SU-DHL-6 (cell line): ENCODE results near the gene TRPV5.

Experiments used
- H2AFZ ChIP-seq: fragments of 200-600 bp; sonication (generic); 2 replicates; pipeline ENCODE4 v1.6.1; 2014; ENCODE audit warnings: low read depth, mild to moderate bottlenecking, moderate library complexity, mixed read lengths, antibody characterized with exemption, low read length; ENCODE audit not compliant: severe bottlenecking
- H3F3A ChIP-seq: fragments of 200-600 bp; shearing (Covaris generic); 2 replicates; pipeline ENCODE4 v1.6.0; 2016; ENCODE audit warnings: antibody characterized with exemption, mild to moderate bottlenecking; ENCODE audit not compliant: insufficient read depth
- H3K27ac ChIP-seq: fragments of 200-600 bp; sonication (generic); 2 replicates; pipeline ENCODE4 v1.5.1; 2016; ENCODE audit warnings: low read depth, mild to moderate bottlenecking, low read length, moderate library complexity, mixed read lengths
- H3K27me3 ChIP-seq: fragments of 200-600 bp; sonication (generic), shearing (Covaris generic); 2 replicates; pipeline ENCODE4 v1.6.0; 2014; ENCODE audit warnings: mild to moderate bottlenecking, low read length
- H3K36me3 ChIP-seq: fragments of 200-600 bp; sonication (generic); 2 replicates; pipeline ENCODE4 v1.6.1; 2014; ENCODE audit warnings: mild to moderate bottlenecking, low read length, mixed read lengths
- H3K4me2 ChIP-seq: fragments of 300-600, 200-600 bp; shearing (Covaris generic), sonication (generic); 2 replicates; pipeline ENCODE4 v1.6.0; 2014; ENCODE audit warnings: low read length, low read depth, mild to moderate bottlenecking; ENCODE audit not compliant: poor library complexity, severe bottlenecking
- H3K4me3 ChIP-seq: fragments of 200-600 bp; sonication (generic); 2 replicates; pipeline ENCODE4 v1.5.1; 2014; ENCODE audit warnings: antibody characterized with exemption, low read length, mild to moderate bottlenecking, mixed read lengths; ENCODE audit not compliant: insufficient read depth, poor library complexity, severe bottlenecking
- H3K79me2 ChIP-seq: fragments of 200-600 bp; sonication (generic); 2 replicates; pipeline ENCODE4 v1.6.1; 2014; ENCODE audit warnings: mild to moderate bottlenecking, low read length, moderate library complexity; ENCODE audit not compliant: insufficient read depth
- H3K9ac ChIP-seq: fragments of 200-600 bp; sonication (generic); 2 replicates; pipeline ENCODE4 v1.7.0; 2014; ENCODE audit warnings: mild to moderate bottlenecking, low read length
- H3K9me2 ChIP-seq: fragments of 200-600 bp; sonication (generic); replicated peaks from 2 replicates; pipeline ENCODE4 v1.6.1; 2014; ENCODE audit warnings: low read length; ENCODE audit not compliant: insufficient read depth
- H3K9me3 ChIP-seq: fragments of 200-600 bp; sonication (generic); 2 replicates; pipeline ENCODE4 v1.6.1; 2014; ENCODE audit warnings: low read length, mixed read lengths; ENCODE audit not compliant: insufficient read depth
- H4K20me1 ChIP-seq: fragments of 200-600 bp; sonication (generic); 2 replicates; pipeline ENCODE4 v1.6.1; 2014; ENCODE audit warnings: low read depth, mild to moderate bottlenecking, antibody characterized with exemption, low read length, moderate library complexity, mixed read lengths
- EZH2phosphoT487 ChIP-seq: fragments of 200-600 bp; sonication (generic), shearing (Covaris generic); conservative IDR thresholded peaks from 2 replicates; pipeline ENCODE4 v1.6.1; 2018; ENCODE audit warnings: mild to moderate bottlenecking, antibody characterized with exemption, low read length, moderate library complexity, mixed read lengths
- TF ChIP-seq, protein P1 (sequence below): fragments of 200-600 bp; sonication (generic); IDR thresholded peaks from one replicate; pipeline ENCODE4 v1.5.1; 2017; ENCODE audit warnings: antibody characterized with exemption, mild to moderate bottlenecking, low read length, moderate library complexity; ENCODE audit not compliant: insufficient read depth, poor library complexity, severe bottlenecking

Gene TRPV5

DNA sequence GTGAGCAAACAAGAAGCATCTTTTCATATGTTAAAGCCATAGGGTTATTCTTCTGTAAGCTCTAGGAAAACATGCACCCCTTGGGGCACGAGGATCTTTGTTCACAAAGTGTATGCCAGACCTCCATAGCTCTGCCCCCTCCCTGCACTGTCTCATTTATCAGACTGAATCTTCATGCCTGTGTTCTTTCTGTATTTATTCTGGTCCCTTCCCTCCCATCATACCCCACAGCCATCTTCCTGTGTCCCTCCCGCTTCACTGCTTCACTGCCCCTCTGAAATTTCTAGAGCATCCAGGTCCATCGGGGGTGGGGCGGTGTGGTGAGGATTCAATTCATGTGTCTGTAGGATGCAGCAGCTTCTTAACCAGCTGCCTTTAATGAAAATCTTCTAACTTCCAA is 71.2 kb downstream of the TRPV5 start:
- Histone ChIP-seq H3K36me3 (no peaks in the 10 kb centered on the region), H3K9ac (no peak overlapping the region), H3F3A (no peaks in the 10 kb centered on the region), H3K9me3 (no peaks in the 10 kb centered on the region), H3K27ac (no peak overlapping the region), H3K4me3 (no peak overlapping the region), H3K79me2 (no peaks in the 10 kb centered on the region), H3K9me2 (no peaks in the 10 kb centered on the region), H4K20me1 (no peaks in the 10 kb centered on the region), H3K27me3 (no peaks in the 10 kb centered on the region), H3K4me2 (no peak overlapping the region), H2AFZ (no peak overlapping the region)
- TF ChIP-seq, protein P1, sequence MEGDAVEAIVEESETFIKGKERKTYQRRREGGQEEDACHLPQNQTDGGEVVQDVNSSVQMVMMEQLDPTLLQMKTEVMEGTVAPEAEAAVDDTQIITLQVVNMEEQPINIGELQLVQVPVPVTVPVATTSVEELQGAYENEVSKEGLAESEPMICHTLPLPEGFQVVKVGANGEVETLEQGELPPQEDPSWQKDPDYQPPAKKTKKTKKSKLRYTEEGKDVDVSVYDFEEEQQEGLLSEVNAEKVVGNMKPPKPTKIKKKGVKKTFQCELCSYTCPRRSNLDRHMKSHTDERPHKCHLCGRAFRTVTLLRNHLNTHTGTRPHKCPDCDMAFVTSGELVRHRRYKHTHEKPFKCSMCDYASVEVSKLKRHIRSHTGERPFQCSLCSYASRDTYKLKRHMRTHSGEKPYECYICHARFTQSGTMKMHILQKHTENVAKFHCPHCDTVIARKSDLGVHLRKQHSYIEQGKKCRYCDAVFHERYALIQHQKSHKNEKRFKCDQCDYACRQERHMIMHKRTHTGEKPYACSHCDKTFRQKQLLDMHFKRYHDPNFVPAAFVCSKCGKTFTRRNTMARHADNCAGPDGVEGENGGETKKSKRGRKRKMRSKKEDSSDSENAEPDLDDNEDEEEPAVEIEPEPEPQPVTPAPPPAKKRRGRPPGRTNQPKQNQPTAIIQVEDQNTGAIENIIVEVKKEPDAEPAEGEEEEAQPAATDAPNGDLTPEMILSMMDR, result no peak

DNA sequence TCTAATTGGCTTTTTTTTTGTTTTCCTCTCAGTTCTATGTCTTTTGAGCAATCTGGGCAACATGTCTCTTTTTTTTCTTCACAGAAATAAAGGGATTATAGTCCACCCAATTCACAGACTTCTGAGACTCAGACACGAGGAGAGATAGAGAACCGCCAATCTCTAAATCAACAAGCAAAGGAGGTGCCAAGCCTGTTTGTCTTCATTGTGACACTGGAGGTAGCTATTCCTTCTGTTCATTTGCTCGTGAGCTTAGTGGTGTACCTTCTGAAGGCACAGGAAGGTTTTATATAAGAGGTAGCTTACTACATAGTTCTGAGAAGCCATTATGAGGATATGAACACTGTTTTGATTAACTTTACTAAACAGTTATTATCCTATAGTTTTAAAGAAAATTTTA is 72.6 kb downstream of the TRPV5 start:
- Histone ChIP-seq H3K36me3 (no peaks in the 10 kb centered on the region), H3K79me2 (no peaks in the 10 kb centered on the region), H3K4me3 (no peak overlapping the region), H3K9ac (no peak overlapping the region), H4K20me1 (no peaks in the 10 kb centered on the region), H2AFZ (no peak overlapping the region), H3F3A (no peaks in the 10 kb centered on the region), H3K4me2 (no peak overlapping the region), H3K9me2 (no peaks in the 10 kb centered on the region), H3K27ac (no peak overlapping the region), H3K9me3 (no peaks in the 10 kb centered on the region), H3K27me3 (no peaks in the 10 kb centered on the region)
- TF ChIP-seq EZH2phosphoT487, result no peak
- TF ChIP-seq, protein P1, result no peak

DNA sequence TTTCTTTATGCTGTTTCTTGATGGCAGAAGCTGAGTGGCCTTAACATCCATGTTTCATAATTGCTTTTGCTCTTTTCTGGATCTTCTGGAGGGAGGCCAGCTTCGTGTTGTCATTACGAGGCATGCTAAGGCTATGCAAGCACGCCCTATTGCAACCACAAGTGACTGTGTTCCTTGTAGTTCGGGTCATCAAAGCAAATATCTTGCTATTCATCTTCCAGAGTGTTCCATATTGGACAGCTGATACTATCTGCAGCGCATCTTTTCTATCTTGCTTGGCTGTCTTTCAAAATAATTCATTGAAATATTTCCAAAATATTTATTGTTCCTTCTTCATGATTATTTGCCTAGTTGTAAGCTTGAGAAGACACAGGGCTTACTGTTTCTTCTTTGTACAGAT is 73.7 kb downstream of the TRPV5 start:
- no peaks in the 10 kb centered on the region for H3K79me2 ChIP-seq
- H2AFZ ChIP-seq, result no peak overlapping the region
- no peaks in the 10 kb centered on the region for H3K36me3 ChIP-seq
- H3K4me2 ChIP-seq, result no peak overlapping the region
- H4K20me1 ChIP-seq, result no peaks in the 10 kb centered on the region
- H3F3A ChIP-seq, result no peaks in the 10 kb centered on the region
- TF ChIP-seq EZH2phosphoT487, result no peak
- TF ChIP-seq, protein P1, result no peak
- no peak overlapping the region for H3K9ac ChIP-seq
- H3K27ac ChIP-seq, result no peak overlapping the region
- H3K4me3 ChIP-seq, result no peak overlapping the region
- H3K9me3 ChIP-seq, result no peaks in the 10 kb centered on the region
- no peaks in the 10 kb centered on the region for H3K9me2 ChIP-seq
- H3K27me3 ChIP-seq, result no peaks in the 10 kb centered on the region

DNA sequence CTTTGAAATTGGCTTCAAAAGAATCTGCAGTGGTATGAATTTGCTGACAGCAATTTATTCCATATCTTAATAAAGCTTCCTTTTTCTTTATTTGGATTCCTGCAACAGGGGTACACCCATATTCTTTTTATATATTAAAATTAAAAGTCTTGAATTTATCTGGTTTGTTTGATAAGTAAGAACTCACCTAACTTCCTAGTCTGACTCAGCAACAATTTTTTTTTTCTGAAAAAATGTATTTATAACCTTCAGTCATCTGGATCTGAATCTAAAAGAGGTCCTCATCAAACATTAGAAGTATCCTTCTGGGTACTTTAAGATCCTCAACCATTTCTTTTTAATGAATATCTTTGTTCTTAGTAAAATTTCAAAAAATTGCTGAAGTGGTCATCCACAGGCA is 74.1 kb downstream of the TRPV5 start:
- no peaks in the 10 kb centered on the region for H3K79me2 ChIP-seq
- no peaks in the 10 kb centered on the region for H3K9me3 ChIP-seq
- no peaks in the 10 kb centered on the region for H3F3A ChIP-seq
- no peak overlapping the region for H3K4me3 ChIP-seq
- no peak for TF ChIP-seq EZH2phosphoT487
- TF ChIP-seq, protein P1, result no peak
- no peak overlapping the region for H2AFZ ChIP-seq
- no peak overlapping the region for H3K27ac ChIP-seq
- no peak overlapping the region for H3K4me2 ChIP-seq
- H4K20me1 ChIP-seq, result no peaks in the 10 kb centered on the region
- H3K9me2 ChIP-seq, result no peaks in the 10 kb centered on the region
- H3K36me3 ChIP-seq, result no peaks in the 10 kb centered on the region
- no peak overlapping the region for H3K9ac ChIP-seq
- no peaks in the 10 kb centered on the region for H3K27me3 ChIP-seq
